Testis (tissue), 2 donors: Measurements from ENCODE around the gene AUH.

Experiments used
- POLR2A ChIP-seq: fragments of 450-650 bp; IDR thresholded peaks from one replicate; pipeline ENCODE4 v1.6.1; 2017; ENCODE audit warnings: antibody characterized with exemption, mild to moderate bottlenecking, moderate library complexity
- TF ChIP-seq, protein P1 (sequence below), 3 experiments: fragments of 450-650 bp in 2 of 3; fragments of 200-600 bp in 1 of 3; sonication (generic) in 1 of 3; IDR thresholded peaks; one replicate each; pipeline ENCODE4 v1.5.1; 2016 to 2019; ENCODE audit warnings: antibody characterized with exemption in 3 of 3, mild to moderate bottlenecking in 2 of 3, moderate library complexity in 1 of 3

DNA sequence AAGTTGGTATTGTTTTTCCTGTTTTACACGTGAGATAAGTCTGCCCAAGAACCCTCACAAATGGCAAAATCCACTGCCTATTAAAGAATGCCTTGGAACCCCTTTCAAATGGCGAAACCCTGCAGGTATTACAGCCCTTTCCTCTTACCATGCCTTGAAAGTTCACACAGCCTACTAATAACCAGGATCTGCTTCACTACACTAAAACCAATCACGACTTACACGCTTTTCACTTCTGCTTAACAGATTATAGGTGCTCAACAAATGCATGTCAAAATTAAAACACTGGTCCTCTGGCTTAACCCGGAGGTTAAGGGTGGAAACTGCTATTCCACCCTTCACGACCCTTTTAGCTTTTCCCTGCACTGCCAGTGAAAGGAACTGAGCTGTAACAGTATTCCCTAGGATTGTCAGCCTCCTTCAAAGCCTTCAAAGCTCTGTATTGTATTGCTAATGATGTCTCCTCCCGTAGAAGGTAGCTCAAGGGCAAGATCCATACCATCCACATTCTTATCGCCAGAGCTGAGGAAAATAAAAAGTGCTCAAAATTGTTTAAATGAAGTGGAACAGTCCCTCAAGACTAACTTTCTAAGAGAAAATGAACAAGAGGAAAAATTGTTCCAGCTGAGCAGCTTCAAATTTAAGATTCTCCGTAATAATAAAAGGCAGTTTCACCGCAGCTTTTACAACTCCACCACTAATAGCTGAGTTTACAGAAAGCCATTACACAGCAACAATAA, 997 bp downstream of the AUH start:
- TF ChIP-seq, protein P1, sequence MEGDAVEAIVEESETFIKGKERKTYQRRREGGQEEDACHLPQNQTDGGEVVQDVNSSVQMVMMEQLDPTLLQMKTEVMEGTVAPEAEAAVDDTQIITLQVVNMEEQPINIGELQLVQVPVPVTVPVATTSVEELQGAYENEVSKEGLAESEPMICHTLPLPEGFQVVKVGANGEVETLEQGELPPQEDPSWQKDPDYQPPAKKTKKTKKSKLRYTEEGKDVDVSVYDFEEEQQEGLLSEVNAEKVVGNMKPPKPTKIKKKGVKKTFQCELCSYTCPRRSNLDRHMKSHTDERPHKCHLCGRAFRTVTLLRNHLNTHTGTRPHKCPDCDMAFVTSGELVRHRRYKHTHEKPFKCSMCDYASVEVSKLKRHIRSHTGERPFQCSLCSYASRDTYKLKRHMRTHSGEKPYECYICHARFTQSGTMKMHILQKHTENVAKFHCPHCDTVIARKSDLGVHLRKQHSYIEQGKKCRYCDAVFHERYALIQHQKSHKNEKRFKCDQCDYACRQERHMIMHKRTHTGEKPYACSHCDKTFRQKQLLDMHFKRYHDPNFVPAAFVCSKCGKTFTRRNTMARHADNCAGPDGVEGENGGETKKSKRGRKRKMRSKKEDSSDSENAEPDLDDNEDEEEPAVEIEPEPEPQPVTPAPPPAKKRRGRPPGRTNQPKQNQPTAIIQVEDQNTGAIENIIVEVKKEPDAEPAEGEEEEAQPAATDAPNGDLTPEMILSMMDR (IDR thresholded peaks at IDR 0.05), result no peak
- TF ChIP-seq POLR2A, result no peak
